ENCODE results near the gene FAM217A. TPM values are rescaled to one million over a fixed set of nuclear protein-coding genes. Genes with fewer than 3 reads are reported as not detected.

FAM217A gene
- total and polyA plus RNA-seq, 9 of the 15 experiments (the other 6 are each of a cell fraction or from before 2014, with no cell fraction given): not detected

DNA sequence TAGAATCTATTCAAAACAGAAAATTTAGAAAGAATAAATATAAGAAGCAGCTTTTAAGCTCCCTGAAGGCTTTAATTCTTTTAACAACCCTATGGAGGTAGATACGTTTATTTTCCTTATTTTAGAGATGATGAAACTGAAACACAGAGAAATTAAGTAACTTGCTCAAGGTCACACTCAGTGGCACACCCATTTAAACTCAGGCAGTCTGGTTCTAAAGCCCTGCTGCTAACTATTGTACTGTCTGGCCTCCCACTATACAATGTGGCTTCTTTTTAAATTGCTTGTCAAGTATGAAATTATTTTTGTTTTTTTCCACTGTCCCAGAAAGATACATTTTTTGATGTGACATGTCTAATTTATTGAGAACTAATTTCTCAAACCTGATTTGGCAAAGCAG is 55.7 kb downstream of the FAM217A start:
- in situ Hi-C loops (cut with MboI): no loop called here
- Histone ChIP-seq H3K9me3 (replicated peaks; ENCODE audit: control insufficient read depth, insufficient read depth, low read depth, low read length) (no peaks in the 10 kb centered on the region), H3K9ac (ENCODE audit: insufficient read depth in 1 of 2, low read depth in 2 of 2, low read length in 2 of 2) (peak overlapping the region in 1 of 2 experiments; percentile 94; a peak in 3 of 4 replicates), H3K27me3 (ENCODE audit: control insufficient read depth in 2 of 2, insufficient read depth in 2 of 2, low read length in 2 of 2) (no peaks in the 10 kb centered on the region), H3K4me2 (ENCODE audit: insufficient read depth, low read length) (peak overlapping the region; percentile 79), H3K4me1 (replicated peaks in 1 of 2; ENCODE audit: control insufficient read depth in 2 of 2, insufficient read depth in 2 of 2, low read length in 2 of 2) (peaks cover 16 to 36% of the 10 kb centered on the region in 2 experiments), H3K27ac (ENCODE audit: extremely low read depth, low read depth, low read length) (peak overlapping the region; percentile 90; the same call in 2 of the 3 replicates), H4K20me1 (replicated peaks; ENCODE audit: control insufficient read depth, insufficient read depth, low read length) (peaks cover 25% of the 10 kb centered on the region), H3K36me3 (ENCODE audit: control insufficient read depth, insufficient read depth, low read length) (peaks cover 47% of the 10 kb centered on the region), H3K79me2 (ENCODE audit: control insufficient read depth, insufficient read depth, low read length) (peaks cover 93% of the 10 kb centered on the region), H3K9me1 (ENCODE audit: control insufficient read depth, insufficient read depth, low read length) (peaks cover 7% of the 10 kb centered on the region), H3K4me3 (peak overlapping the region; percentile 80), H2AFZ (ENCODE audit: low read depth, low read length) (no peak overlapping the region)
- POLR2A ChIA-PET: interaction anchor here (0.6 to 4.4 kb wide), 7 partner anchors 9 to 1085 kb away, joined by 3 to 41 read pairs (median 4); no protein-coding TSS in a partner anchor
- no peak for FAIRE-seq
- WGBS (ENCODE audit: insufficient coverage, low coverage, missing lambda C conversion rate): 0% methylated on average over 1 of the region's 1 CpG
- CTCF ChIA-PET (ENCODE audit: low intra/inter-chr PET ratio): no interaction called here
- no peak for DNase-seq (ENCODE audit: extremely low read depth in 1 of 4, low spot score in 3 of 4)
- no peak for ATAC-seq
- intact Hi-C loops (cut with micrococcal nuclease): loop anchor here (10.0 kb wide), 1 partner anchor 668 kb away; no protein-coding TSS in a partner anchor
- no TSS peak for BruUV-seq (replicated peaks)
- TF ChIP-seq ZNF589 (CRISPR knock-in tag; IDR thresholded peaks at IDR 0.05; ENCODE audit: low read depth) (peak; percentile 15; the same call in 1 of the 2 replicates), ESRRA (IDR thresholded peaks at IDR 0.05; ENCODE audit: borderline replicate concordance, low read depth) (peak; percentile 44; the same call in 1 of the 2 replicates), TSHZ1 (CRISPR knock-in tag; IDR thresholded peaks at IDR 0.05) (no peak), ZNF23 (CRISPR knock-in tag; IDR thresholded peaks at IDR 0.05) (no peak), DACH1 (IDR thresholded peaks at IDR 0.05; ENCODE audit: partially characterized antibody) (no peak), XRCC4 (IDR thresholded peaks at IDR 0.05; ENCODE audit: extremely low read depth, insufficient read depth, insufficient read length) (no peak), MCM2 (IDR thresholded peaks at IDR 0.05; ENCODE audit: low read depth) (no peak), OTX1 (CRISPR knock-in tag; IDR thresholded peaks at IDR 0.05) (no peak), POLR2G (IDR thresholded peaks at IDR 0.05; ENCODE audit: low read depth, low read length) (peak; percentile 28; the same call in 1 of the 2 replicates), SNIP1 (IDR thresholded peaks at IDR 0.05; ENCODE audit: low read depth) (no peak), CEBPG (CRISPR knock-in tag; IDR thresholded peaks at IDR 0.05) (no peak), CEBPG (tag; conservative IDR thresholded peaks at IDR 0.05 in 1 of 2, IDR thresholded peaks at IDR 0.05 in 1 of 2) (0 out of 4 replicates have a peak, but pooled peaks of 1 of the 2 experiments have one; percentile 10), HDAC2 (IDR thresholded peaks at IDR 0.05) (no peak), RBFOX2 (IDR thresholded peaks at IDR 0.05; ENCODE audit: low read depth, low read length) (peak; percentile 63; the same call in 1 of the 2 replicates)
- TF ChIP-seq, protein P1, sequence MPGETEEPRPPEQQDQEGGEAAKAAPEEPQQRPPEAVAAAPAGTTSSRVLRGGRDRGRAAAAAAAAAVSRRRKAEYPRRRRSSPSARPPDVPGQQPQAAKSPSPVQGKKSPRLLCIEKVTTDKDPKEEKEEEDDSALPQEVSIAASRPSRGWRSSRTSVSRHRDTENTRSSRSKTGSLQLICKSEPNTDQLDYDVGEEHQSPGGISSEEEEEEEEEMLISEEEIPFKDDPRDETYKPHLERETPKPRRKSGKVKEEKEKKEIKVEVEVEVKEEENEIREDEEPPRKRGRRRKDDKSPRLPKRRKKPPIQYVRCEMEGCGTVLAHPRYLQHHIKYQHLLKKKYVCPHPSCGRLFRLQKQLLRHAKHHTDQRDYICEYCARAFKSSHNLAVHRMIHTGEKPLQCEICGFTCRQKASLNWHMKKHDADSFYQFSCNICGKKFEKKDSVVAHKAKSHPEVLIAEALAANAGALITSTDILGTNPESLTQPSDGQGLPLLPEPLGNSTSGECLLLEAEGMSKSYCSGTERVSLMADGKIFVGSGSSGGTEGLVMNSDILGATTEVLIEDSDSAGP (CRISPR knock-in tag; IDR thresholded peaks at IDR 0.05): no peak
- TF ChIP-seq, protein P2, sequence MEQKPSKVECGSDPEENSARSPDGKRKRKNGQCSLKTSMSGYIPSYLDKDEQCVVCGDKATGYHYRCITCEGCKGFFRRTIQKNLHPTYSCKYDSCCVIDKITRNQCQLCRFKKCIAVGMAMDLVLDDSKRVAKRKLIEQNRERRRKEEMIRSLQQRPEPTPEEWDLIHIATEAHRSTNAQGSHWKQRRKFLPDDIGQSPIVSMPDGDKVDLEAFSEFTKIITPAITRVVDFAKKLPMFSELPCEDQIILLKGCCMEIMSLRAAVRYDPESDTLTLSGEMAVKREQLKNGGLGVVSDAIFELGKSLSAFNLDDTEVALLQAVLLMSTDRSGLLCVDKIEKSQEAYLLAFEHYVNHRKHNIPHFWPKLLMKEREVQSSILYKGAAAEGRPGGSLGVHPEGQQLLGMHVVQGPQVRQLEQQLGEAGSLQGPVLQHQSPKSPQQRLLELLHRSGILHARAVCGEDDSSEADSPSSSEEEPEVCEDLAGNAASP (IDR thresholded peaks at IDR 0.05): no peak
